HL-60 (cell line): ENCODE measurements around the gene ATP2B1.

ENCODE experiments used
- DNase-seq, 2 experiments: peaks; one replicate each; pipeline ENCODE4 v3.0.0-alpha.2; 2010 to 2020; ENCODE audit warnings: low read depth in 1 of 2, low spot score in 1 of 2
- H3K27ac ChIP-seq: fragments of 250-450 bp; sonication (Bioruptor Pico); replicated peaks from 2 replicates; pipeline ENCODE4 v1.5.1; 2020; ENCODE audit warnings: mild to moderate bottlenecking, moderate library complexity
- H3K27me3 ChIP-seq: fragments of 250-450 bp; sonication (Bioruptor Pico); 2 replicates; pipeline ENCODE4 v1.5.1; 2021; ENCODE audit warnings: mild to moderate bottlenecking, moderate library complexity; ENCODE audit not compliant: insufficient read depth, poor library complexity, severe bottlenecking
- H3K4me3 ChIP-seq: replicated peaks from 2 replicates; pipeline ENCODE4 v1.5.1; 2011; ENCODE audit warnings: mild to moderate bottlenecking, control low read depth, low read length; ENCODE audit not compliant: insufficient read depth
- GABPA ChIP-seq: IDR thresholded peaks from 2 replicates; pipeline ENCODE4 v1.6.1; 2012; ENCODE audit warnings: low read depth
- POLR2AphosphoS5 ChIP-seq: IDR thresholded peaks from 2 replicates; pipeline ENCODE4 v1.6.1; 2012; ENCODE audit warnings: low read depth
- SPI1 ChIP-seq: IDR thresholded peaks from 2 replicates; pipeline ENCODE4 v1.6.1; 2012; ENCODE audit warnings: low read depth, mild to moderate bottlenecking, borderline replicate concordance
- TF ChIP-seq, protein P1 (sequence below): IDR thresholded peaks from one replicate; pipeline ENCODE4 v1.5.1; 2011; ENCODE audit warnings: low read length, control low read depth, inconsistent platforms; ENCODE audit not compliant: insufficient read depth
- TF ChIP-seq, protein P2 (sequence below): IDR thresholded peaks from 2 replicates; pipeline ENCODE4 v1.6.1; 2012; ENCODE audit warnings: low read depth; ENCODE audit not compliant: insufficient replicate concordance

The ATP2B1 gene

DNA sequence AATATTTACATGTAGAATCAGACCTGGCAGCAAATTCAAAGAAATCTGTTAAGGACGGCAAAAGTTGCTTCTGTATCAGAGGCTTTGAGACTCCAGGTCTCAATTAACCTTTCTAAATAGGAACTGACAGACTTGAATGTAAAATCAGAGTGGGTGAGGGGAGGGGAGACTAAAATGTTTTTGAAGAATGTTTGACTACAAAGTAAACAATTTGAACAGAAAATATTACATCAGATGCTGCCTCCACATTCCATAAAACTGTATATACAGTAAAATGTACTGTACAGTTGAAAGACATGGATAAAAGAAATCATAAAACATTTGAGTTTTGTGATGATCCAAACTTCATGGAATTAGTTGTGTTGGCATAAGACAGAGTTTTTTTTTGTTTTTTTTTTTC lies 133.3 kb downstream of the ATP2B1 start:
- TF ChIP-seq GABPA (no peak), SPI1 (no peak), POLR2AphosphoS5 (no peak)
- TF ChIP-seq, protein P1, sequence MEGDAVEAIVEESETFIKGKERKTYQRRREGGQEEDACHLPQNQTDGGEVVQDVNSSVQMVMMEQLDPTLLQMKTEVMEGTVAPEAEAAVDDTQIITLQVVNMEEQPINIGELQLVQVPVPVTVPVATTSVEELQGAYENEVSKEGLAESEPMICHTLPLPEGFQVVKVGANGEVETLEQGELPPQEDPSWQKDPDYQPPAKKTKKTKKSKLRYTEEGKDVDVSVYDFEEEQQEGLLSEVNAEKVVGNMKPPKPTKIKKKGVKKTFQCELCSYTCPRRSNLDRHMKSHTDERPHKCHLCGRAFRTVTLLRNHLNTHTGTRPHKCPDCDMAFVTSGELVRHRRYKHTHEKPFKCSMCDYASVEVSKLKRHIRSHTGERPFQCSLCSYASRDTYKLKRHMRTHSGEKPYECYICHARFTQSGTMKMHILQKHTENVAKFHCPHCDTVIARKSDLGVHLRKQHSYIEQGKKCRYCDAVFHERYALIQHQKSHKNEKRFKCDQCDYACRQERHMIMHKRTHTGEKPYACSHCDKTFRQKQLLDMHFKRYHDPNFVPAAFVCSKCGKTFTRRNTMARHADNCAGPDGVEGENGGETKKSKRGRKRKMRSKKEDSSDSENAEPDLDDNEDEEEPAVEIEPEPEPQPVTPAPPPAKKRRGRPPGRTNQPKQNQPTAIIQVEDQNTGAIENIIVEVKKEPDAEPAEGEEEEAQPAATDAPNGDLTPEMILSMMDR, result no peak
- TF ChIP-seq, protein P2, sequence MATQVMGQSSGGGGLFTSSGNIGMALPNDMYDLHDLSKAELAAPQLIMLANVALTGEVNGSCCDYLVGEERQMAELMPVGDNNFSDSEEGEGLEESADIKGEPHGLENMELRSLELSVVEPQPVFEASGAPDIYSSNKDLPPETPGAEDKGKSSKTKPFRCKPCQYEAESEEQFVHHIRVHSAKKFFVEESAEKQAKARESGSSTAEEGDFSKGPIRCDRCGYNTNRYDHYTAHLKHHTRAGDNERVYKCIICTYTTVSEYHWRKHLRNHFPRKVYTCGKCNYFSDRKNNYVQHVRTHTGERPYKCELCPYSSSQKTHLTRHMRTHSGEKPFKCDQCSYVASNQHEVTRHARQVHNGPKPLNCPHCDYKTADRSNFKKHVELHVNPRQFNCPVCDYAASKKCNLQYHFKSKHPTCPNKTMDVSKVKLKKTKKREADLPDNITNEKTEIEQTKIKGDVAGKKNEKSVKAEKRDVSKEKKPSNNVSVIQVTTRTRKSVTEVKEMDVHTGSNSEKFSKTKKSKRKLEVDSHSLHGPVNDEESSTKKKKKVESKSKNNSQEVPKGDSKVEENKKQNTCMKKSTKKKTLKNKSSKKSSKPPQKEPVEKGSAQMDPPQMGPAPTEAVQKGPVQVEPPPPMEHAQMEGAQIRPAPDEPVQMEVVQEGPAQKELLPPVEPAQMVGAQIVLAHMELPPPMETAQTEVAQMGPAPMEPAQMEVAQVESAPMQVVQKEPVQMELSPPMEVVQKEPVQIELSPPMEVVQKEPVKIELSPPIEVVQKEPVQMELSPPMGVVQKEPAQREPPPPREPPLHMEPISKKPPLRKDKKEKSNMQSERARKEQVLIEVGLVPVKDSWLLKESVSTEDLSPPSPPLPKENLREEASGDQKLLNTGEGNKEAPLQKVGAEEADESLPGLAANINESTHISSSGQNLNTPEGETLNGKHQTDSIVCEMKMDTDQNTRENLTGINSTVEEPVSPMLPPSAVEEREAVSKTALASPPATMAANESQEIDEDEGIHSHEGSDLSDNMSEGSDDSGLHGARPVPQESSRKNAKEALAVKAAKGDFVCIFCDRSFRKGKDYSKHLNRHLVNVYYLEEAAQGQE, result no peak
- H3K4me3 ChIP-seq, result no peak overlapping the region
- no peak for DNase-seq
- H3K27ac ChIP-seq, result peak overlapping the region; percentile 42
- H3K27me3 ChIP-seq, result no peaks in the 10 kb centered on the region

DNA sequence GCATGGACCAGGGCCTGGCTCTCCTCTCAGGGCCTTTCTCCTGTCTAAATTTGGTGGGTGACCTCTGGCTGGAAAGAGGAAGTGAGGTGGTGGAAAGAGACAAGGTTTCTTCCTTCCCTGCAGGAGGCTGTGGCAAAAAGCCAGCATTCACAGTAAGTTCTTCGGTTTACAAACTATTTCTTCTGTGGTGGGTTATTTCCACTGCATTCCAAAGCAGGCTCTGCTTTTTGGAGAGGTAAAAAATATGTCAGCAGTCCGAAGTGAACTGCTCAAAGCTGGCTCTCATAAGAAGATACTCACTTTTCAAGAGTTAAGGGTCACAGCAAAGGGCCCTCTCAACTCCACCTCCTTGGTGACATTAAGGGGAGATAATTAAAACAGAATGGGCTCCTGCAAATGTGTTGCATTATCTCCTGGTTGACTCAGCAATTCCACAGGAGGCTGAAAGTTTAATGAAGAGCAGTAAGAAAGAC lies 133.9 kb downstream of the ATP2B1 start:
- DNase-seq, result peak; percentile 28 to 80
- Histone ChIP-seq H3K27ac (peak overlapping the region; percentile 42), H3K27me3 (no peaks in the 10 kb centered on the region), H3K4me3 (no peak overlapping the region)
- TF ChIP-seq POLR2AphosphoS5, result peak; percentile 53; the same call in 1 of the 2 replicates
- peak; percentile 99 for TF ChIP-seq SPI1
- no peak for TF ChIP-seq GABPA

DNA sequence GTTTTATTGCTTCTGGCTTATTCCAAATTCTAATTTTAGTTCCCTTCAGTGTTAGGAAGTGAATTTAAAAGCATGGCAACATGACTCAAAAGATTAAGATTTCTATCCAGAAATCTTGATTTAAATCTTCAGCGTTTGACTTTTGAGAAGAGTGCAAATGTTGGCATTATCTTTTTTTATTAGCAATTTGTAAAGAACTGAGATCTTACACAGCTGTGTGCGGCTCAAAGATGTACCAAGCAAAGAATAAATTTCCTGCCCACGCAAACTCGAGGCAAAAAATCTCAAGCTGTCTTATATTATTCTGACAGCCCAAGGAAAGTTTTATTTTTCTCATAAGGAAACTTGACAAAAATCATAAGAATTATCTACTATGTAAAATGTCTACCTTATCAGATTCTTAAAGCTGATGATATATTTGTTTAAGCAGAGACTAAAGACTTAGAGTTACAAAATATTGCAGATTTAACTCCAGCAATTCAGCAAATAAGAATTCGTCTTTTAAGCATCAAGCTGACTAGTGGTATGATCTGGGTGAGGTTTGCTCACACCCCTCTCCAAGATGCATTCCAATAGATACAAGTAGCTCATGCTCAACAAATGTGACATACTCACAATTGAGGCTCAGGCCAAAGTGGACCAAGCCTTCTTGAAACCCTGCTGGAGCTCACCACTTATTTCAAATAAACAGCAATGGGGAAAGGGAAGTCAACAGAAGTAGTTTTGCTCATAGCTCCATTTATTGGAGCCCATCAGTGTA lies 135.4 kb downstream of the ATP2B1 start:
- no peak overlapping the region for H3K4me3 ChIP-seq
- H3K27ac ChIP-seq, result no peak overlapping the region
- TF ChIP-seq, protein P1, result no peak
- TF ChIP-seq SPI1 (no peak), GABPA (no peak), POLR2AphosphoS5 (no peak)
- TF ChIP-seq, protein P2, result no peak
- DNase-seq, result no peak
- no peaks in the 10 kb centered on the region for H3K27me3 ChIP-seq

DNA sequence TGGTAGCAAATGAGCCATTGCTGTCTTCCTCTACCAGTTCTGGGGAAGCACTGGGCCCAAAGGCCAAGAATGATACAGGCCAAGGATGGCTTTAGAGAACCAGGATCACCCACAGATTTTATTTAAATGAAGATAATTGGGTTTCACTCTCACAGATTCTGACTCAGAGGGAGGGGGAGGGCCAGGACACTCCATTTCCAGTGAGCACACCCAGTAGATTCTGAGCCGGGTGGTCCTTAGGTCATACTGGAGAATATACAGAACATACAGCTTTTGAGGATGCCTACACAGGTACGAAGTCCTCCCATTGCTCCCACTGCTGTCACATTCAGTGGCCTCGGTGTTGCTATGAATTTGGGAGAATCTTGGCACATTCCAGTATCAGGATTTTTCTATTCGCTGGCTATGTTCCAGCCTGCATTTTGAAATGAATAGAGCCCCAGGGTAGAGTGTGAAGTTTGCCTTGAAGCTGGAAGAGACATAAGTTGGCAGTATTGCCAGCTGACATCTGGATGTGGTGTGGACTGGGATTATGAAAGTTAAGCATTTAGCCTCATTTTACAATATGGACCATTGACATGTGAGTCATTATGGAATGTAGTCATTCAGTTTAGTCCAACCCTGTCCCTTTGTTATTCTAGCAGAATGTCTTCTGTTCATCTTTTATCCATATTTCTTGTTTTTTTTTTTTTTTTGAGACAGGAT lies 137.0 kb downstream of the ATP2B1 start:
- TF ChIP-seq GABPA (no peak), SPI1 (no peak), POLR2AphosphoS5 (no peak)
- TF ChIP-seq, protein P2, result no peak
- TF ChIP-seq, protein P1, result no peak
- H3K4me3 ChIP-seq, result no peak overlapping the region
- no peaks in the 10 kb centered on the region for H3K27me3 ChIP-seq
- H3K27ac ChIP-seq, result no peak overlapping the region
- no peak for DNase-seq
